ENCODE measurements around the gene ANKRD30A.

DNA sequence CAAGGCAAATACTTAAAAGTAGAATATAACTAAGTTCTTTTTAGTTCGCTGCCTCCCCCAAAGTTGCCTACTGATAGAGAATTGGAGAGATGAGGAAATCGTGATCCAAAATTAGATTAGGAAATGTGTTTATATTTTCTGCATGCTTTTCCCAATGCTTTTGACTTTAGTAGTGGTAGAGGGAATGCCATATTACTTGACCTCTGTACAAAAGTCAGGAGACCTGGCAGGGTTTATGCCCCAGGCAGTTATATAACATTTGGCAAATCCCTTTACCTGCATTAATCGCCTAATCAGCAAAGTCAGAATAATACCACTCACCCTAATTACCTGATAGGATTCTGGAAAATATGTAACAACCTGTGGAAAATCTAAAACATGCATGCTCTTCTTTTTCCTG is 142.9 kb downstream of the ANKRD30A start:
- TF ChIP-seq POLR2AphosphoS5 (IDR thresholded peaks at IDR 0.05): no peak
- TF ChIP-seq, protein P1, sequence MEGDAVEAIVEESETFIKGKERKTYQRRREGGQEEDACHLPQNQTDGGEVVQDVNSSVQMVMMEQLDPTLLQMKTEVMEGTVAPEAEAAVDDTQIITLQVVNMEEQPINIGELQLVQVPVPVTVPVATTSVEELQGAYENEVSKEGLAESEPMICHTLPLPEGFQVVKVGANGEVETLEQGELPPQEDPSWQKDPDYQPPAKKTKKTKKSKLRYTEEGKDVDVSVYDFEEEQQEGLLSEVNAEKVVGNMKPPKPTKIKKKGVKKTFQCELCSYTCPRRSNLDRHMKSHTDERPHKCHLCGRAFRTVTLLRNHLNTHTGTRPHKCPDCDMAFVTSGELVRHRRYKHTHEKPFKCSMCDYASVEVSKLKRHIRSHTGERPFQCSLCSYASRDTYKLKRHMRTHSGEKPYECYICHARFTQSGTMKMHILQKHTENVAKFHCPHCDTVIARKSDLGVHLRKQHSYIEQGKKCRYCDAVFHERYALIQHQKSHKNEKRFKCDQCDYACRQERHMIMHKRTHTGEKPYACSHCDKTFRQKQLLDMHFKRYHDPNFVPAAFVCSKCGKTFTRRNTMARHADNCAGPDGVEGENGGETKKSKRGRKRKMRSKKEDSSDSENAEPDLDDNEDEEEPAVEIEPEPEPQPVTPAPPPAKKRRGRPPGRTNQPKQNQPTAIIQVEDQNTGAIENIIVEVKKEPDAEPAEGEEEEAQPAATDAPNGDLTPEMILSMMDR (IDR thresholded peaks at IDR 0.05; ENCODE audit: poor library complexity, severe bottlenecking): no peak
- TF ChIP-seq, protein P2, sequence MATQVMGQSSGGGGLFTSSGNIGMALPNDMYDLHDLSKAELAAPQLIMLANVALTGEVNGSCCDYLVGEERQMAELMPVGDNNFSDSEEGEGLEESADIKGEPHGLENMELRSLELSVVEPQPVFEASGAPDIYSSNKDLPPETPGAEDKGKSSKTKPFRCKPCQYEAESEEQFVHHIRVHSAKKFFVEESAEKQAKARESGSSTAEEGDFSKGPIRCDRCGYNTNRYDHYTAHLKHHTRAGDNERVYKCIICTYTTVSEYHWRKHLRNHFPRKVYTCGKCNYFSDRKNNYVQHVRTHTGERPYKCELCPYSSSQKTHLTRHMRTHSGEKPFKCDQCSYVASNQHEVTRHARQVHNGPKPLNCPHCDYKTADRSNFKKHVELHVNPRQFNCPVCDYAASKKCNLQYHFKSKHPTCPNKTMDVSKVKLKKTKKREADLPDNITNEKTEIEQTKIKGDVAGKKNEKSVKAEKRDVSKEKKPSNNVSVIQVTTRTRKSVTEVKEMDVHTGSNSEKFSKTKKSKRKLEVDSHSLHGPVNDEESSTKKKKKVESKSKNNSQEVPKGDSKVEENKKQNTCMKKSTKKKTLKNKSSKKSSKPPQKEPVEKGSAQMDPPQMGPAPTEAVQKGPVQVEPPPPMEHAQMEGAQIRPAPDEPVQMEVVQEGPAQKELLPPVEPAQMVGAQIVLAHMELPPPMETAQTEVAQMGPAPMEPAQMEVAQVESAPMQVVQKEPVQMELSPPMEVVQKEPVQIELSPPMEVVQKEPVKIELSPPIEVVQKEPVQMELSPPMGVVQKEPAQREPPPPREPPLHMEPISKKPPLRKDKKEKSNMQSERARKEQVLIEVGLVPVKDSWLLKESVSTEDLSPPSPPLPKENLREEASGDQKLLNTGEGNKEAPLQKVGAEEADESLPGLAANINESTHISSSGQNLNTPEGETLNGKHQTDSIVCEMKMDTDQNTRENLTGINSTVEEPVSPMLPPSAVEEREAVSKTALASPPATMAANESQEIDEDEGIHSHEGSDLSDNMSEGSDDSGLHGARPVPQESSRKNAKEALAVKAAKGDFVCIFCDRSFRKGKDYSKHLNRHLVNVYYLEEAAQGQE (IDR thresholded peaks at IDR 0.05; ENCODE audit: borderline replicate concordance): no peak
- no peak for TF ChIP-seq SMC3 (conservative IDR thresholded peaks at IDR 0.05; ENCODE audit: poor library complexity)
- no peak for TF ChIP-seq EZH2 (IDR thresholded peaks at IDR 0.05; ENCODE audit: borderline replicate concordance, insufficient read depth, low read length, poor library complexity, severe bottlenecking)
- TF ChIP-seq TAF1 (IDR thresholded peaks at IDR 0.05; ENCODE audit: low read depth): no peak
- TF ChIP-seq EP300 (conservative IDR thresholded peaks at IDR 0.05; ENCODE audit: poor library complexity, severe bottlenecking): no peak
- no peak for TF ChIP-seq MXI1 (conservative IDR thresholded peaks at IDR 0.05; ENCODE audit: poor library complexity, severe bottlenecking)

Measured in neural cell (in vitro differentiated cells).